Fibroblast of lung (primary cell): ENCODE measurements around the gene CASP5. TPM values are rescaled to one million over a fixed set of nuclear protein-coding genes. Genes with fewer than 3 reads are reported as not detected.

ENCODE experiments used
- DNase-seq, 2 donors: peaks; one replicate each; pipeline versions ENCODE4 v3.0.0 to v3.0.0-alpha.2; 2010; ENCODE audit warnings: low read depth in 2 of 2
- H2AFZ ChIP-seq: 2 replicates; pipeline ENCODE4 v1.5.1; 2012; ENCODE audit warnings: low read length, control low read depth, inconsistent platforms
- H3K27ac ChIP-seq: 2 replicates; pipeline ENCODE4 v1.5.1; 2011; ENCODE audit warnings: low read length, control low read depth; ENCODE audit not compliant: insufficient read depth
- H3K27me3 ChIP-seq: 2 replicates; pipeline ENCODE4 v1.5.1; 2011; ENCODE audit warnings: mild to moderate bottlenecking, low read length; ENCODE audit not compliant: control insufficient read depth, insufficient read depth
- H3K36me3 ChIP-seq: 2 replicates; pipeline ENCODE4 v1.5.1; 2011; ENCODE audit warnings: low read length; ENCODE audit not compliant: control insufficient read depth, insufficient read depth
- H3K4me1 ChIP-seq: 2 replicates; pipeline ENCODE4 v1.5.1; 2011; ENCODE audit warnings: low read length; ENCODE audit not compliant: control insufficient read depth, insufficient read depth; ENCODE audit errors: extremely low read depth
- H3K4me2 ChIP-seq: 2 replicates; pipeline ENCODE4 v1.5.1; 2011; ENCODE audit warnings: low read length, control low read depth; ENCODE audit not compliant: insufficient read depth; ENCODE audit errors: extremely low read depth
- H3K4me3 ChIP-seq, 4 experiments: fragments of 200-600 bp in 1 of 4; sonication (generic) in 1 of 4; replicated peaks in 1 of 4; 2 replicates each; pipeline ENCODE4 v1.5.1; 2011 to 2016; ENCODE audit warnings: low read length in 4 of 4, low read depth in 3 of 4, mild to moderate bottlenecking in 3 of 4, control low read depth in 2 of 4, inconsistent platforms in 1 of 4, mixed read lengths in 1 of 4; ENCODE audit not compliant: insufficient read depth in 1 of 4; ENCODE audit errors: control extremely low read depth in 1 of 4
- H3K79me2 ChIP-seq: 2 replicates; pipeline ENCODE4 v1.5.1; 2012; ENCODE audit warnings: mild to moderate bottlenecking, low read length, inconsistent platforms; ENCODE audit not compliant: control insufficient read depth, insufficient read depth
- H3K9ac ChIP-seq: 2 replicates; pipeline ENCODE4 v1.5.1; 2011; ENCODE audit warnings: mild to moderate bottlenecking, low read length, control low read depth; ENCODE audit not compliant: insufficient read depth
- H3K9me3 ChIP-seq: 2 replicates; pipeline ENCODE4 v1.5.1; 2012; ENCODE audit warnings: low read depth, low read length; ENCODE audit not compliant: control insufficient read depth, insufficient read depth
- H4K20me1 ChIP-seq: 2 replicates; pipeline ENCODE4 v1.5.1; 2011; ENCODE audit warnings: low read length; ENCODE audit not compliant: control insufficient read depth, insufficient read depth; ENCODE audit errors: extremely low read depth
- CTCF ChIP-seq, 2 donors: IDR thresholded peaks in 1 of 2; conservative IDR thresholded peaks in 1 of 2; 1 replicate in 1 of 2; 2 replicates in 1 of 2; pipeline ENCODE4 v1.5.1; 2011 to 2012; ENCODE audit warnings: low read length in 2 of 2, control low read depth in 1 of 2, inconsistent platforms in 1 of 2, low read depth in 1 of 2, mild to moderate bottlenecking in 1 of 2
- EZH2 ChIP-seq: IDR thresholded peaks from 2 replicates; pipeline ENCODE4 v1.5.1; 2012; ENCODE audit warnings: low read length, control low read depth, mild to moderate bottlenecking; ENCODE audit errors: missing control alignments
- polyA plus RNA-seq, 2 donors: library from polyadenylated mRNA; depleted of rRNA in 1 of 2; stranded (reverse) in 1 of 2; unstranded in 1 of 2; fragments of >200 nt; gene quantifications; 2 replicates each; pipeline ENCODE4 v1.2.1, GENCODE V29; 2011 to 2012; ENCODE audit warnings: missing spikeins in 1 of 2
- total RNA-seq: library from RNA; depleted of rRNA; stranded (reverse); fragments of >200 nt; gene quantifications from 2 replicates; pipeline ENCODE4 v1.2.1, GENCODE V29; 2014

The CASP5 gene
- total and polyA plus RNA-seq, 2 donors (not counting 1 experiment from before 2014, with no cell fraction given), result 0.17 TPM; not detected in 1

- Histone ChIP-seq H3K4me1 (no peaks in the 10 kb centered on the region), H3K9ac (no peak overlapping the region), H4K20me1 (no peaks in the 10 kb centered on the region), H3K27ac (no peak overlapping the region), H3K36me3 (no peaks in the 10 kb centered on the region), H3K27me3 (no peaks in the 10 kb centered on the region), H3K4me3 (no peak overlapping the region), H3K9me3 (no peaks in the 10 kb centered on the region), H3K4me2 (no peak overlapping the region), H3K79me2 (no peaks in the 10 kb centered on the region), H2AFZ (no peak overlapping the region)
- TF ChIP-seq CTCF (conservative IDR thresholded peaks at IDR 0.05 in 1 of 2, IDR thresholded peaks at IDR 0.05 in 1 of 2; ENCODE audit: low read depth in 1 of 2, low read length in 2 of 2) (no peak), EZH2 (no peak)
- no peak for DNase-seq
Measured at GRCh38 chr11:104992781-104993180, 30.2 kb downstream of the CASP5 start.

- H3K27me3 ChIP-seq, result no peaks in the 10 kb centered on the region
- H3K9me3 ChIP-seq, result no peaks in the 10 kb centered on the region
- no peak overlapping the region for H2AFZ ChIP-seq
- no peak overlapping the region for H3K27ac ChIP-seq
- no peaks in the 10 kb centered on the region for H3K4me1 ChIP-seq
- DNase-seq, result no peak
- TF ChIP-seq EZH2 (no peak), CTCF (conservative IDR thresholded peaks at IDR 0.05 in 1 of 2, IDR thresholded peaks at IDR 0.05 in 1 of 2; ENCODE audit: low read depth in 1 of 2, low read length in 2 of 2) (no peak)
- H3K4me2 ChIP-seq, result no peak overlapping the region
- H3K79me2 ChIP-seq, result no peaks in the 10 kb centered on the region
- H4K20me1 ChIP-seq, result no peaks in the 10 kb centered on the region
- H3K9ac ChIP-seq, result no peak overlapping the region
- no peaks in the 10 kb centered on the region for H3K36me3 ChIP-seq
- H3K4me3 ChIP-seq, result no peak overlapping the region
Measured at GRCh38 chr11:104991994-104992393, 31.0 kb downstream of the CASP5 start.

- TF ChIP-seq EZH2, result no peak
- TF ChIP-seq CTCF (conservative IDR thresholded peaks at IDR 0.05 in 1 of 2, IDR thresholded peaks at IDR 0.05 in 1 of 2; ENCODE audit: low read depth in 1 of 2, low read length in 2 of 2), result no peak
- H3K9me3 ChIP-seq, result no peaks in the 10 kb centered on the region
- DNase-seq, result no peak
- H3K27ac ChIP-seq, result no peak overlapping the region
- no peaks in the 10 kb centered on the region for H3K4me1 ChIP-seq
- no peaks in the 10 kb centered on the region for H3K36me3 ChIP-seq
- no peaks in the 10 kb centered on the region for H4K20me1 ChIP-seq
- H3K4me2 ChIP-seq, result no peak overlapping the region
- no peaks in the 10 kb centered on the region for H3K27me3 ChIP-seq
- H3K9ac ChIP-seq, result no peak overlapping the region
- no peak overlapping the region for H2AFZ ChIP-seq
- no peaks in the 10 kb centered on the region for H3K79me2 ChIP-seq
- H3K4me3 ChIP-seq, result no peak overlapping the region
Measured at GRCh38 chr11:104984808-104985207, 38.2 kb downstream of the CASP5 start.
